Ectodermal cell (in vitro differentiated cells): ENCODE data around the gene ZNF536.
"Not testable (repeated sequence)": the region's sequence is repeated elsewhere in the genome, so short reads cannot be mapped to it uniquely, and the experiment has no call there.

ENCODE experiments used
- H3K27ac ChIP-seq: 2 replicates; pipeline ENCODE4 v1.7.0; 2013; ENCODE audit warnings: mild to moderate bottlenecking, low read depth, low read length; ENCODE audit not compliant: insufficient read depth, poor library complexity, severe bottlenecking
- H3K27me3 ChIP-seq: 2 replicates; pipeline ENCODE4 v1.7.0; 2013; ENCODE audit warnings: mild to moderate bottlenecking, low read length; ENCODE audit not compliant: insufficient read depth, control insufficient read depth, poor library complexity, severe bottlenecking
- H3K36me3 ChIP-seq: one replicate; pipeline ENCODE4 v1.7.0; 2013; ENCODE audit warnings: low read length; ENCODE audit not compliant: control insufficient read depth, insufficient read depth
- H3K4me1 ChIP-seq: one replicate; pipeline ENCODE4 v1.7.0; 2013; ENCODE audit warnings: low read length; ENCODE audit not compliant: control insufficient read depth, insufficient read depth
- H3K4me3 ChIP-seq: 2 replicates; pipeline ENCODE4 v1.7.0; 2013; ENCODE audit warnings: low read depth, low read length, control low read depth; ENCODE audit not compliant: insufficient read depth
- H3K9me3 ChIP-seq: 2 replicates; pipeline ENCODE4 v1.7.0; 2013; ENCODE audit warnings: mild to moderate bottlenecking, low read length, moderate library complexity; ENCODE audit not compliant: control insufficient read depth
- whole genome bisulfite sequencing, 2 experiments: methylation state at CpG; one replicate each; pipeline ENCODE4 v1.1.7; 2013; ENCODE audit warnings: missing lambda C conversion rate in 2 of 2; 5-methylcytosine and 5-hydroxymethylcytosine counted together

Gene ZNF536

GRCh38 chr19:30492586-30493270 is 120.5 kb downstream of the ZNF536 start:
- Histone ChIP-seq H3K27me3 (no peaks in the 10 kb centered on the region), H3K4me1 (peaks cover 8% of the 10 kb centered on the region), H3K9me3 (no peaks in the 10 kb centered on the region), H3K36me3 (no peaks in the 10 kb centered on the region), H3K4me3 (no peak overlapping the region), H3K27ac (no peak overlapping the region)
- 47 to 55% methylated on average over 10 to 11 of the region's 11 CpGs for WGBS, 2 experiments

- H3K27me3 ChIP-seq, result no peaks in the 10 kb centered on the region
- no peaks in the 10 kb centered on the region for H3K36me3 ChIP-seq
- 46 to 58% methylated on average over 8 of the region's 8 CpGs for WGBS, 2 experiments
- H3K9me3 ChIP-seq, result no peaks in the 10 kb centered on the region
- no peak overlapping the region for H3K4me3 ChIP-seq
- H3K4me1 ChIP-seq, result peaks cover 5% of the 10 kb centered on the region
- no peak overlapping the region for H3K27ac ChIP-seq
Observed at GRCh38 chr19:30497034-30497433, 124.8 kb downstream of the ZNF536 start.

GRCh38 chr19:30498085-30498484 is 125.9 kb downstream of the ZNF536 start:
- 87 to 99% methylated on average over 2 to 3 of the region's 3 CpGs for WGBS, 2 experiments
- H3K4me3 ChIP-seq, H3K4me1 ChIP-seq, H3K36me3 ChIP-seq, H3K27me3 ChIP-seq, H3K27ac ChIP-seq, H3K9me3 ChIP-seq: not testable (repeated sequence)

GRCh38 chr19:30498707-30499106 is 126.5 kb downstream of the ZNF536 start:
- Histone ChIP-seq H3K36me3 (no peaks in the 10 kb centered on the region), H3K9me3 (no peaks in the 10 kb centered on the region), H3K27ac (no peak overlapping the region), H3K4me3 (no peak overlapping the region), H3K4me1 (peaks cover 5% of the 10 kb centered on the region), H3K27me3 (no peaks in the 10 kb centered on the region)
- 74 to 82% methylated on average over 12 of the region's 12 CpGs for WGBS, 2 experiments

GRCh38 chr19:30504272-30504671 is 132.1 kb downstream of the ZNF536 start:
- no peak overlapping the region for H3K27ac ChIP-seq

GRCh38 chr19:30512176-30513081 is 140.2 kb downstream of the ZNF536 start:
- no peak overlapping the region for H3K27ac ChIP-seq
- 95 to 97% methylated on average over 10 of the region's 10 CpGs for WGBS, 2 experiments
- H3K9me3 ChIP-seq, result no peaks in the 10 kb centered on the region
- no peaks in the 10 kb centered on the region for H3K27me3 ChIP-seq
- H3K4me1 ChIP-seq, result no peaks in the 10 kb centered on the region
- no peaks in the 10 kb centered on the region for H3K36me3 ChIP-seq
- no peak overlapping the region for H3K4me3 ChIP-seq

More at GRCh38 chr19:30504272-30504671, 132.1 kb downstream of the ZNF536 start:
- H3K36me3 ChIP-seq, result no peaks in the 10 kb centered on the region
- no peak overlapping the region for H3K4me3 ChIP-seq
- no peaks in the 10 kb centered on the region for H3K4me1 ChIP-seq
- no peaks in the 10 kb centered on the region for H3K9me3 ChIP-seq
- H3K27me3 ChIP-seq, result no peaks in the 10 kb centered on the region

- H3K27ac ChIP-seq, result no peak overlapping the region
Observed at GRCh38 chr19:30513082-30513411, 140.9 kb downstream of the ZNF536 start.

GRCh38 chr19:30516111-30516510 is 143.9 kb downstream of the ZNF536 start:
- no peaks in the 10 kb centered on the region for H3K4me1 ChIP-seq
- H3K4me3 ChIP-seq, result no peak overlapping the region
- WGBS, 2 experiments, result 97 to 98% methylated on average over 6 of the region's 6 CpGs
- H3K36me3 ChIP-seq, result no peaks in the 10 kb centered on the region
- H3K9me3 ChIP-seq, result no peaks in the 10 kb centered on the region
- no peaks in the 10 kb centered on the region for H3K27me3 ChIP-seq
- H3K27ac ChIP-seq, result no peak overlapping the region

More at GRCh38 chr19:30513082-30513411, 140.9 kb downstream of the ZNF536 start:
- H3K4me3 ChIP-seq, result no peak overlapping the region
- H3K9me3 ChIP-seq, result no peaks in the 10 kb centered on the region
- no peaks in the 10 kb centered on the region for H3K36me3 ChIP-seq
- 90 to 93% methylated on average over 5 to 6 of the region's 6 CpGs for WGBS, 2 experiments
- H3K27me3 ChIP-seq, result no peaks in the 10 kb centered on the region
- H3K4me1 ChIP-seq, result no peaks in the 10 kb centered on the region

GRCh38 chr19:30516531-30516930 is 144.3 kb downstream of the ZNF536 start:
- no peaks in the 10 kb centered on the region for H3K9me3 ChIP-seq
- no peaks in the 10 kb centered on the region for H3K36me3 ChIP-seq
- no peak overlapping the region for H3K4me3 ChIP-seq
- H3K27ac ChIP-seq, result no peak overlapping the region
- no peaks in the 10 kb centered on the region for H3K27me3 ChIP-seq
- no peaks in the 10 kb centered on the region for H3K4me1 ChIP-seq
- 96% methylated on average over 17 of the region's 17 CpGs for WGBS, 2 experiments

- Histone ChIP-seq H3K36me3 (no peaks in the 10 kb centered on the region), H3K27ac (no peak overlapping the region), H3K4me3 (no peak overlapping the region), H3K4me1 (no peaks in the 10 kb centered on the region), H3K9me3 (no peaks in the 10 kb centered on the region), H3K27me3 (no peaks in the 10 kb centered on the region)
- WGBS, 2 experiments, result 92 to 95% methylated on average over 13 of the region's 13 CpGs
Observed at GRCh38 chr19:30518965-30519606, 146.9 kb downstream of the ZNF536 start.
